CD4-positive, alpha-beta T cell (primary cell): Measurements from ENCODE around the gene ARL5A. TPM values are rescaled to one million over a fixed set of nuclear protein-coding genes. Genes with fewer than 3 reads are reported as not detected.

Experiments
- ATAC-seq: fragments of 200-7000 bp; cut with Tn5 transposase; one replicate; pipeline ENCODE4 v1.10.0; 2022; ENCODE audit warnings: mild to moderate bottlenecking; ENCODE audit not compliant: poor library complexity
- CTCF ChIA-PET: fragments of 350-600 bp; sonication (Branson Sonifier 250); formaldehyde crosslinking; loops from one replicate; lab custom pipeline; 2021; ENCODE audit warnings: antibody characterized with exemption, inconsistent platforms; lab: Charles Lee
- POLR2A ChIA-PET: fragments of 350-600 bp; sonication (Branson Sonifier 250); formaldehyde crosslinking; loops from one replicate; lab custom pipeline; 2021; ENCODE audit warnings: antibody characterized with exemption, inconsistent platforms; lab: Charles Lee
- DNase-seq, 14 experiments: peaks; one replicate each; pipeline ENCODE4 v3.0.0-alpha.2; 2013 to 2020; ENCODE audit warnings: mixed read lengths in 2 of 14
- H3K27ac ChIP-seq, 2 donors: one replicate each; pipeline versions ENCODE4 v1.5.1 to v1.7.0; 2013; ENCODE audit warnings: low read length in 2 of 2, low read depth in 1 of 2, mild to moderate bottlenecking in 1 of 2
- H3K27me3 ChIP-seq, 2 experiments: 1 replicate in 1 of 2; 2 replicates in 1 of 2; pipeline versions ENCODE4 v1.6.1 to v1.7.0; 2013; ENCODE audit warnings: low read length in 2 of 2, control low read depth in 1 of 2, mild to moderate bottlenecking in 1 of 2, moderate library complexity in 1 of 2; ENCODE audit not compliant: insufficient read depth in 2 of 2, control insufficient read depth in 1 of 2
- H3K36me3 ChIP-seq: one replicate; pipeline ENCODE4 v1.6.1; 2013; ENCODE audit warnings: low read length, control low read depth; ENCODE audit not compliant: insufficient read depth
- H3K4me1 ChIP-seq: one replicate; pipeline ENCODE4 v1.6.1; 2013; ENCODE audit warnings: low read length, control low read depth; ENCODE audit not compliant: insufficient read depth
- H3K4me3 ChIP-seq: one replicate; pipeline ENCODE4 v1.5.1; 2013; ENCODE audit warnings: mild to moderate bottlenecking, low read length, moderate library complexity
- H3K9me3 ChIP-seq, 2 experiments: 1 replicate in 1 of 2; 2 replicates in 1 of 2; pipeline versions ENCODE4 v1.6.1 to v1.7.0; 2013; ENCODE audit warnings: low read length in 2 of 2, mild to moderate bottlenecking in 2 of 2, control low read depth in 1 of 2, moderate library complexity in 1 of 2; ENCODE audit not compliant: control insufficient read depth in 1 of 2, insufficient read depth in 1 of 2
- H3K27ac Mint-ChIP-seq: one replicate; pipeline ENCODE4 v1.8.0; 2020; ENCODE audit warnings: mixed read lengths
- H3K27me3 Mint-ChIP-seq: one replicate; pipeline ENCODE4 v1.8.0; 2021; ENCODE audit warnings: mixed read lengths
- H3K36me3 Mint-ChIP-seq: one replicate; pipeline ENCODE4 v1.8.0; 2021; ENCODE audit warnings: low read depth, mixed read lengths
- H3K4me1 Mint-ChIP-seq: one replicate; pipeline ENCODE4 v1.8.0; 2021; ENCODE audit warnings: low read depth, mixed read lengths
- H3K4me3 Mint-ChIP-seq: one replicate; pipeline ENCODE4 v1.8.0; 2020; ENCODE audit warnings: mild to moderate bottlenecking, mixed read lengths
- H3K9me3 Mint-ChIP-seq: one replicate; pipeline ENCODE4 v1.8.0; 2020; ENCODE audit warnings: mixed read lengths
- CTCF ChIP-seq: fragments of 200-600 bp; IDR thresholded peaks from one replicate; pipeline ENCODE4 v1.8.0; 2022; ENCODE audit warnings: antibody characterized with exemption, mild to moderate bottlenecking
- intact Hi-C, 2 experiments: fragments of 100-400 bp; cut with DNase I in 1 of 2; cut with micrococcal nuclease in 1 of 2; formaldehyde crosslinking; loops; one replicate each; pipeline versions ENCODE4 v1.15.1 to v1.9.0; 2023 to 2025; cut with DNase I, micrococcal nuclease
- total RNA-seq, 174 experiments: library from RNA in 2 of 174; stranded (reverse) in 2 of 174; gene quantifications; one replicate each; pipeline ENCODE4 v1.2.3 and lab custom pipeline; 2021 to 2026

ARL5A gene
- total RNA-seq, 2 experiments from 2014 or later = 16.9 to 20.5 TPM

- CTCF ChIA-PET = no interaction called here
- Histone ChIP-seq H3K36me3 (no peaks in the 10 kb centered on the region), H3K27me3 (no peaks in the 10 kb centered on the region), H3K4me1 (no peaks in the 10 kb centered on the region), H3K4me3 (no peak overlapping the region), H3K9me3 (no peaks in the 10 kb centered on the region), H3K27ac (no peak overlapping the region)
- POLR2A ChIA-PET = no interaction called here
- no peak for ATAC-seq
- DNase-seq = no peak
- Mint-ChIP-seq H3K4me1 (no peaks in the 10 kb centered on the region), H3K27me3 (no peaks in the 10 kb centered on the region), H3K4me3 (no peak overlapping the region), H3K9me3 (no peaks in the 10 kb centered on the region), H3K36me3 (no peaks in the 10 kb centered on the region), H3K27ac (no peak overlapping the region)
- intact Hi-C loops = no loop called here
- no peak for TF ChIP-seq CTCF
Measured at GRCh38 chr2:151855111-151855510, 26.9 kb upstream of the ARL5A start.

- no peak overlapping the region for H3K4me3 ChIP-seq
- POLR2A ChIA-PET = no interaction called here
- H3K27ac ChIP-seq = no peak overlapping the region
- no peaks in the 10 kb centered on the region for H3K27me3 ChIP-seq
- Mint-ChIP-seq H3K27me3 (no peaks in the 10 kb centered on the region), H3K4me3 (no peak overlapping the region), H3K9me3 (no peaks in the 10 kb centered on the region), H3K4me1 (no peaks in the 10 kb centered on the region), H3K36me3 (no peaks in the 10 kb centered on the region), H3K27ac (no peak overlapping the region)
- no peaks in the 10 kb centered on the region for H3K9me3 ChIP-seq
- no peak for ATAC-seq
- CTCF ChIA-PET = no interaction called here
- intact Hi-C loops = no loop called here
- no peak for TF ChIP-seq CTCF
- H3K36me3 ChIP-seq = no peaks in the 10 kb centered on the region
- H3K4me1 ChIP-seq = no peaks in the 10 kb centered on the region
- no peak for DNase-seq
Measured at GRCh38 chr2:151853070-151853758, 25.0 kb upstream of the ARL5A start.

- Mint-ChIP-seq H3K4me1 (no peaks in the 10 kb centered on the region), H3K27me3 (no peaks in the 10 kb centered on the region), H3K36me3 (no peaks in the 10 kb centered on the region), H3K4me3 (no peak overlapping the region), H3K9me3 (no peaks in the 10 kb centered on the region), H3K27ac (no peak overlapping the region)
- Histone ChIP-seq H3K36me3 (no peaks in the 10 kb centered on the region), H3K27ac (no peak overlapping the region), H3K9me3 (no peaks in the 10 kb centered on the region), H3K27me3 (no peaks in the 10 kb centered on the region), H3K4me3 (no peak overlapping the region), H3K4me1 (no peaks in the 10 kb centered on the region)
- DNase-seq = no peak
- intact Hi-C loops = no loop called here
- TF ChIP-seq CTCF = no peak
- CTCF ChIA-PET = no interaction called here
- no peak for ATAC-seq
- POLR2A ChIA-PET = no interaction called here
Measured at GRCh38 chr2:151852260-151853069, 24.2 kb upstream of the ARL5A start.
